ENCODE data around the gene PRDM16.

The PRDM16 gene

GRCh38 chr1:3190256-3191041 lies 121.4 kb downstream of the PRDM16 start:
- DNase-seq: no peak

- DNase-seq: no peak
Observed at GRCh38 chr1:3192361-3192760, 123.4 kb downstream of the PRDM16 start.

GRCh38 chr1:3192825-3193224 lies 123.8 kb downstream of the PRDM16 start:
- no peak for DNase-seq

- no peak for DNase-seq
Observed at GRCh38 chr1:3193811-3194210, 124.8 kb downstream of the PRDM16 start.

- DNase-seq: no peak
Observed at GRCh38 chr1:3194760-3195479, 125.9 kb downstream of the PRDM16 start.

- no peak for DNase-seq
Observed at GRCh38 chr1:3195480-3195815, 126.4 kb downstream of the PRDM16 start.

- DNase-seq: no peak
Observed at GRCh38 chr1:3195966-3196515, 127.0 kb downstream of the PRDM16 start.

- no peak for DNase-seq
Observed at GRCh38 chr1:3196577-3197245, 127.7 kb downstream of the PRDM16 start.

- DNase-seq: no peak
Observed at GRCh38 chr1:3197781-3198316, 128.8 kb downstream of the PRDM16 start.

GRCh38 chr1:3198371-3199271 lies 129.6 kb downstream of the PRDM16 start:
- no peak for DNase-seq

- DNase-seq: no peak
Observed at GRCh38 chr1:3204725-3205124, 135.7 kb downstream of the PRDM16 start.

GRCh38 chr1:3205815-3206214 lies 136.8 kb downstream of the PRDM16 start:
- no peak for DNase-seq

- DNase-seq: no peak
Observed at GRCh38 chr1:3206696-3207095, 137.7 kb downstream of the PRDM16 start.

- no peak for DNase-seq
Observed at GRCh38 chr1:3207217-3207848, 138.3 kb downstream of the PRDM16 start.

- DNase-seq: no peak
Observed at GRCh38 chr1:3208819-3209200, 139.8 kb downstream of the PRDM16 start.

- DNase-seq: no peak
Observed at GRCh38 chr1:3209201-3209600, 140.2 kb downstream of the PRDM16 start.

GRCh38 chr1:3211582-3212375 lies 142.8 kb downstream of the PRDM16 start:
- no peak for DNase-seq

GRCh38 chr1:3212453-3213355 lies 143.7 kb downstream of the PRDM16 start:
- no peak for DNase-seq

- no peak for DNase-seq
Observed at GRCh38 chr1:3213730-3214129, 144.7 kb downstream of the PRDM16 start.

Measured in NCI-H2107 (cell line).